Lower lobe of right lung (tissue), 2 donors: ENCODE results near the gene MRPL42. TPM values are rescaled to one million over a fixed set of nuclear protein-coding genes. Genes with fewer than 3 reads are reported as not detected.
"Not testable (repeated sequence)": the region's sequence is repeated elsewhere in the genome, so short reads cannot be mapped to it uniquely, and the experiment has no call there.

Experiments used
- ATAC-seq, 2 donors: fragments of 200-7000 bp; cut with Tn5 transposase; one replicate each; pipeline ENCODE4 v1.9.1; 2020 to 2022; ENCODE audit warnings: mild to moderate bottlenecking in 2 of 2, moderate library complexity in 2 of 2
- DNase-seq: peaks from one replicate; pipeline ENCODE4 v3.0.0-alpha.2; 2020
- H3K27ac ChIP-seq: fragments of 200-600 bp; one replicate; pipeline ENCODE4 v1.8.0; 2022
- H3K27me3 ChIP-seq: fragments of 200-600 bp; one replicate; pipeline ENCODE4 v1.8.0; 2022; ENCODE audit warnings: low read depth
- H3K36me3 ChIP-seq: fragments of 200-600 bp; one replicate; pipeline ENCODE4 v1.8.0; 2022; ENCODE audit warnings: mild to moderate bottlenecking
- H3K4me1 ChIP-seq: fragments of 200-600 bp; one replicate; pipeline ENCODE4 v1.8.0; 2022
- H3K4me3 ChIP-seq: fragments of 200-600 bp; one replicate; pipeline ENCODE4 v1.8.0; 2022; ENCODE audit warnings: mild to moderate bottlenecking
- H3K9me3 ChIP-seq: fragments of 200-600 bp; one replicate; pipeline ENCODE4 v1.8.0; 2022
- CTCF ChIP-seq: fragments of 200-600 bp; IDR thresholded peaks from one replicate; pipeline ENCODE4 v1.8.0; 2022; ENCODE audit warnings: antibody characterized with exemption, mild to moderate bottlenecking
- intact Hi-C: fragments of 100-400 bp; cut with DNase I; formaldehyde crosslinking; loops from one replicate; pipeline ENCODE4 v1.11.0; 2022
- total RNA-seq: library from RNA; stranded (reverse); fragmentation: NEBNext Ultra II Directional; extraction: Animal tissue kit (Norgen Biotek cat#: 25700); gene quantifications from one replicate; pipeline ENCODE4 v1.2.1, GENCODE V29; 2021
- donor health status: DM: no; HTN: yes; CAD: no; lungs with severe emphysema.

Gene MRPL42
- total RNA-seq, 1 donor from 2014 or later = 44.4 TPM

GRCh38 chr12:93541578-93542225 lies 74.4 kb downstream of the MRPL42 start:
- H3K9me3 ChIP-seq = no peaks in the 10 kb centered on the region
- no peak overlapping the region for H3K4me3 ChIP-seq
- DNase-seq (no peak), ATAC-seq (peak; percentile 74 to 81)
- H3K27ac ChIP-seq = no peak overlapping the region
- intact Hi-C loops = no loop called here
- H3K27me3 ChIP-seq = no peaks in the 10 kb centered on the region
- no peaks in the 10 kb centered on the region for H3K4me1 ChIP-seq
- TF ChIP-seq CTCF = no peak
- no peaks in the 10 kb centered on the region for H3K36me3 ChIP-seq

- intact Hi-C loops = no loop called here
- no peak overlapping the region for H3K4me3 ChIP-seq
- no peaks in the 10 kb centered on the region for H3K36me3 ChIP-seq
- H3K27ac ChIP-seq = no peak overlapping the region
- H3K9me3 ChIP-seq = no peaks in the 10 kb centered on the region
- ATAC-seq = no peak
- no peaks in the 10 kb centered on the region for H3K27me3 ChIP-seq
- no peak for TF ChIP-seq CTCF
- no peak for DNase-seq
- H3K4me1 ChIP-seq = no peaks in the 10 kb centered on the region
These were observed 80.5 kb downstream of the MRPL42 start for GRCh38 chr12:93547778-93548177.

GRCh38 chr12:93549174-93549573 lies 81.9 kb downstream of the MRPL42 start:
- no peak for TF ChIP-seq CTCF
- intact Hi-C loops = no loop called here
- H3K4me1 ChIP-seq = no peaks in the 10 kb centered on the region
- H3K4me3 ChIP-seq = no peak overlapping the region
- no peak overlapping the region for H3K27ac ChIP-seq
- H3K9me3 ChIP-seq = no peaks in the 10 kb centered on the region
- H3K27me3 ChIP-seq = no peaks in the 10 kb centered on the region
- H3K36me3 ChIP-seq = no peaks in the 10 kb centered on the region
- ATAC-seq (no peak), DNase-seq (no peak)

DNA sequence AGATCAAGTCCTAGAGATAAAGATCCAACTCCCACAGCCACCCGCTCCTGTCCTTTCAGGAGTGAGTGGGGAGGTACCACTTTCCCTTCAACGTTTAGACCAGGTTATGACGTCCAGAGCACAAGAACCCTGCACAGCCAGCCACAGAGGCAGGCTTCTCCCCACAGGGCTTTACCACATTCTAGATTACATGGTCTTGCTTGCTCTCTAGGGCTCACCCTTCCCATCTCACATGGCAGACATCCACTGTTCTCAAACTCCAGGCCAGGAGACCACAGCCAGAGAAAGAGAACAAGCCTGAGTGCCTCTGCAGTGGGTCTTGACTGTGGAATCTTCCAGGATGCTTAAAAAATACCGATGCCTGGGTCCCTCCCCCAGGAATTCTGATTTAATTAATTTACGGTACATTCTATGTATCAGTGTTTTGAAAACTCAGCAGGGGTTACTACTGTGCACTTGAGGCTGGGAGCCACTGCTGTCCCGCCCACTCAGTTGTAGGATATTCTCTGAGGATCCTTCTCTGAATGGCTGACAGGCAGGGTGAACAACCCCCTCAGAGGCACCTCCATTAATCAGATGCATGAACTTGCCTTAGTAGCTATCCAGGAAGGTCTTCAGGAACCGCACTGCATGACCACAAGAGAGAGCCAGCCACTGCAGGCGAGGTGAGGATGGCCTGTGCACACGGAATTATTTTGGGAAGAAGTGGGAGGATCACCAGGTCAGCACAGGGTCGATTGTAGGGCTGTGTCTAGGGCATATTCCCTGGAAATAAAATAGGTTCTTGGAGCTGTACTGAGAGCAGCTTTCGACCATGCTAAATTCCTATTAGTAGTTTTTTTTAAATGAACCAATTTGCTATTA lies 83.7 kb downstream of the MRPL42 start:
- ATAC-seq = no peak
- Histone ChIP-seq H3K4me3 (no peak overlapping the region), H3K27me3 (no peaks in the 10 kb centered on the region), H3K27ac (no peak overlapping the region), H3K4me1 (no peaks in the 10 kb centered on the region), H3K36me3 (no peaks in the 10 kb centered on the region), H3K9me3 (no peaks in the 10 kb centered on the region)
- DNase-seq = no peak
- intact Hi-C loops = no loop called here
- no peak for TF ChIP-seq CTCF

GRCh38 chr12:93552427-93552826 lies 85.1 kb downstream of the MRPL42 start:
- Histone ChIP-seq H3K4me3 (no peak overlapping the region), H3K27ac (no peak overlapping the region), H3K27me3 (no peaks in the 10 kb centered on the region), H3K4me1 (no peaks in the 10 kb centered on the region), H3K36me3 (no peaks in the 10 kb centered on the region), H3K9me3 (no peaks in the 10 kb centered on the region)
- no peak for TF ChIP-seq CTCF
- no peak for ATAC-seq
- no peak for DNase-seq
- intact Hi-C loops = no loop called here

GRCh38 chr12:93557879-93558278 lies 90.6 kb downstream of the MRPL42 start:
- DNase-seq, H3K27ac ChIP-seq, H3K4me3 ChIP-seq, H3K9me3 ChIP-seq, H3K4me1 ChIP-seq, intact Hi-C loops, ATAC-seq, H3K36me3 ChIP-seq, H3K27me3 ChIP-seq: not testable (repeated sequence)

- intact Hi-C loops = not testable (repeated sequence)
These were observed 91.4 kb downstream of the MRPL42 start for GRCh38 chr12:93558685-93559084.

More at GRCh38 chr12:93558685-93559084, 91.4 kb downstream of the MRPL42 start:
- ATAC-seq, DNase-seq, H3K27ac ChIP-seq, H3K27me3 ChIP-seq, H3K9me3 ChIP-seq, H3K4me3 ChIP-seq, H3K36me3 ChIP-seq, H3K4me1 ChIP-seq: not testable (repeated sequence)
